ENCODE results near the gene SLC2A4RG.
"Not testable (repeated sequence)": the region's sequence is repeated elsewhere in the genome, so short reads cannot be mapped to it uniquely, and the experiment has no call there.

SLC2A4RG gene

DNA sequence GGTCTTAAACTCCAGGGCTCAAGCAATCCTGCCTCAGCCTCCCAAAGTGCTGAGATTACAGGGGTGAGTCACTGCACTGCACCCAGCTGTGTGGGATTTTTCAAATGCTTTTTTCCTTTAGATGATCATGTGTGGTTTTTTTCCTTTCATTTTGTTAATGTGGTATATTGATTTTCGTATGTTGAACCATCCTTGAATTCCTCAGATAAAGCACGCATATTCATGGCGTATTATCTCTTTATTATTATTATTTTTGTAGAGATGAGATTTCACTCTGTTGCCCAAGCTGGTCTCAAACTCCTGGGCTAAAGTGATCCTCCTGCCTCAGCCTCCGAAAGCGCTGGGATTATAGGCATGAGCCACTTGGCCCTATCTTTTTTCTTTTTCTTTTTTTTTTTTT is 24.7 kb upstream of the SLC2A4RG start:
- no peak for DNase-seq (ENCODE audit: low read depth)

DNA sequence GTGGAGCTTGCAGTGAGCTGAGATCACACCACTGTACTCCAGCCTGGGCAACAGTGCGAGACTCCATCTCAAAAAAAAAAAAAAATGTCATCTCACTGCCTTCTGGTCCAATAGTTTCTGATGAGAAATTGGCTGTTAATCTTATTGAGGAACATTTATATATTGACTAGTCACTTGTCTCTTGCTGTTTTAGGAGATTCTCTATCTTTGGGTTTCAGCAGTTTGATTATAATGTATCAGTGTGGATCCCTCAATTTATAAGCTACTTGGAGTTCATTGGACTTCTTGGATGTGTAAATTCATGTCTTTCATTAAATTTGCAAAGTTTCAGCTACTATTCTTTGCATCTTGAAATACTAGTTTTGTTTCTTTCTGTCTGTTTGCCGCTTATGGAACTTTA is 20.6 kb upstream of the SLC2A4RG start:
- no peak for DNase-seq (ENCODE audit: low read depth)

DNA sequence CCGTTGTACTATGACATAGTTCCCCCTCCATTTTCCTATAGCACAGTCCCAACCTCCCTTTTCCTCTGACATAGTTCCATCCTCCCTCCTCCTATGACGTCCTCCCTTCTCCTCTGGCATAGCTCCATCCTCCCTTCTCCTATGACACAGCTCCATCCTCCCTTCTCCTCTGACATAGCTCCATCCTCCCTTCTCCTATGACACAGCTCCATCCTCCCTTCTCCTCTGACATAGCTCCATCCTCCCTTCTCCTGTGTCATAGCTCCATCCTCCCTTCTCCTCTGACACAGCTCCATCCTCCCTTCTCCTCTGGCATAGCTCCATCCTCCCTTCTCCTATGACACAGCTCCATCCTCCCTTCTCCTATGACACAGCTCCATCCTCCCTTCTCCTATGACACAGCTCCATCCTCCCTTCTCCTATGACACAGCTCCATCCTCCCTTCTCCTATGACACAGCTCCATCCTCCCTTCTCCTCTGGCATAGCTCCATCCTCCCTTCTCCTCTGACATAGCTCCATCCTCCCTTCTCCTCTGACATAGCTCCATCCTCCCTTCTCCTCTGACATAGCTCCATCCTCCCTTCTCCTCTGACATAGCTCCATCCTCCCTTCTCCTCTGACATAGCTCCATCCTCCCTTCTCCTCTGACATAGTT is 16.5 kb upstream of the SLC2A4RG start:
- DNase-seq (ENCODE audit: low read depth) = not testable (repeated sequence)

GRCh38 chr20:63730189-63730733 is 9.3 kb upstream of the SLC2A4RG start:
- not testable (repeated sequence) for DNase-seq (ENCODE audit: low read depth)

GRCh38 chr20:63731410-63731809 is 8.2 kb upstream of the SLC2A4RG start:
- DNase-seq (ENCODE audit: low read depth) = no peak

DNA sequence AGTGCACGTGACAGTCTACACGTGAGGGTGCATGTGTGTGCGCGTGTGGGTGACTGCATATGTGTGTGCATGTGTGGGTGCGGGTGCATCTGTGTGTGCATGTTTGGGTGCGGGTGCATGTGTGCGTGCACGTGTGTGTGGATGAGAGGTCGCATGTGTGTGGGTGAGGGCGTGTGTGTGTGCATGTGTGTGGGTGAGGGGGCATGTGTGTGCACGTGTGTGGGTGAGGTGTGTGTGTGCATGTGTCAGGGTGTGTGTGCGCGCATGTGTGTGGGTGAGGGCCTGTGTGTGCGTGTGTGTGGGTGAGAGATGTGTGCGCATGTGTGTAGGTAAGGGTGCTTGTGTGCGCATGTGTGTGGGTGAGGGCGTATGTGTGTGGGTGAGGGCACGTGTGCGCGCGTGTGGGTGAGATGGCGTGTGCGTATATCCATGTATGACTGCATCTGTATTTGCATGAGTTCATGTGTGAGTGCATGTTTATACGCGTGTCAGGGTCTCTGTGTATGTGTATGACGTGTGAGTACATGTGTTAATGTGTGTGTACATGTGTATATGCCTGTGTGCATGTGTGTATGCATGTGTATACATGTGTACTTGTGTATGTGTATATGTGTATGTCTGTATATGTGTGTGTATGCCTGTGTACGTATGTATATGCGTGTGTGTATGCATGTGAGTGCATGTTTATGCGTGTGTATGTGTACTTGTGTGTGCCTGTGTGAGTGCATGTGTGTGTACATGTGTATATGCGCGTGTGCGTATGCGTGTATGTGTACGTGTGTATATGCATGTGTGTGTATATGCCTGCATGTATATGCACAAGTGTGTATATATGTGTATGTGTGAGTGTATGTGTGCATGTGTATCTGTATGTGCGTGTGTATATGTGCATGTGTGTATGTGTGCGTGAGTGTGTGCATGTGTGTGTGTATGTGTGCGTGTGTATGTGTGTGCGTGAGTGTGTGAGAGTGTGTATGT is 7.2 kb upstream of the SLC2A4RG start:
- no peak for DNase-seq (ENCODE audit: low read depth)

DNA sequence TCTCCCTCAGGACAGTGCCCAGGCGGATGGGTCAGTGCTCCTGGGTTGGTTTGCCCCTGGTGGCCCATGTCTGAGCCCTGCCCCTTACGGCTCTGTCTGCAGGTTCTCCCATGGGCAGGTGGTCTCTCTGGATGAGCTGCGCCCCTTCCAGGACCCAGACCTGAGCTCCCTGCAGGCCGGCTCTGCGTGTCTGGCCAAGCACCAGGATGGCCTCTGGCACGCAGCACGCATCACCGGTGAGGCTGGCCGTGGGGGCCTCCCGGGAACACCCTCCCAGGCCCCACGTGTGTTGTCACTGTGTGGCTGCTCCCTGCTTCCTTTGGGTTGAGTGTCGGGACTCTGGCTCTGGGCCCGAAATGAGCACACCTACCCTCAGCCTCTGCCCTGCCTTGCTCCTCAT is 6.5 kb upstream of the SLC2A4RG start:
- DNase-seq (ENCODE audit: low read depth) = no peak

DNA sequence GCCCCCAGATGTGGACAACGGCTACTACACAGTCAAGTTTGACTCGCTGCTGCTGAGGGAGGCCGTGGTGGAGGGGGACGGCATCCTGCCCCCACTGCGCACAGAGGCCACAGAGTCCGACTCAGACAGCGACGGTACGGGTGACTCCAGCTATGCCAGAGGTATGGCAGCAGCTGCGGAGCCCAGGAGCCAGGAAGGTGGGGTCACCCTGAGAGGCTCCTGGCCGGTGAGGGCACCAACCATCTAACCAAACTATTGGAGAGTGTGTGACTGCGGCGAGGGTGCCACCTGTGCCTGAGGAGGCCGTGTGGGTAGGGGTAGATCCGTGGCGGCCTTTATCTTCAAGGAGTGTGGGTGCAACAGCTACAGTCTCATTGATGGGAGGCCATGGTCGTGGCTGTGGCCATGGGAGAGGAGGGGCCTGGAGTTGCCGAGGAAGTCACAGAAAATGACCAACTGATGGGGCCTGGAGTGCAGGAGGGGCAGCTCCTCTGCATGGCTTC is 5.9 kb upstream of the SLC2A4RG start:
- no peak for DNase-seq (ENCODE audit: low read depth)

GRCh38 chr20:63734111-63734945 is 5.2 kb upstream of the SLC2A4RG start:
- DNase-seq (ENCODE audit: low read depth) = no peak

DNA sequence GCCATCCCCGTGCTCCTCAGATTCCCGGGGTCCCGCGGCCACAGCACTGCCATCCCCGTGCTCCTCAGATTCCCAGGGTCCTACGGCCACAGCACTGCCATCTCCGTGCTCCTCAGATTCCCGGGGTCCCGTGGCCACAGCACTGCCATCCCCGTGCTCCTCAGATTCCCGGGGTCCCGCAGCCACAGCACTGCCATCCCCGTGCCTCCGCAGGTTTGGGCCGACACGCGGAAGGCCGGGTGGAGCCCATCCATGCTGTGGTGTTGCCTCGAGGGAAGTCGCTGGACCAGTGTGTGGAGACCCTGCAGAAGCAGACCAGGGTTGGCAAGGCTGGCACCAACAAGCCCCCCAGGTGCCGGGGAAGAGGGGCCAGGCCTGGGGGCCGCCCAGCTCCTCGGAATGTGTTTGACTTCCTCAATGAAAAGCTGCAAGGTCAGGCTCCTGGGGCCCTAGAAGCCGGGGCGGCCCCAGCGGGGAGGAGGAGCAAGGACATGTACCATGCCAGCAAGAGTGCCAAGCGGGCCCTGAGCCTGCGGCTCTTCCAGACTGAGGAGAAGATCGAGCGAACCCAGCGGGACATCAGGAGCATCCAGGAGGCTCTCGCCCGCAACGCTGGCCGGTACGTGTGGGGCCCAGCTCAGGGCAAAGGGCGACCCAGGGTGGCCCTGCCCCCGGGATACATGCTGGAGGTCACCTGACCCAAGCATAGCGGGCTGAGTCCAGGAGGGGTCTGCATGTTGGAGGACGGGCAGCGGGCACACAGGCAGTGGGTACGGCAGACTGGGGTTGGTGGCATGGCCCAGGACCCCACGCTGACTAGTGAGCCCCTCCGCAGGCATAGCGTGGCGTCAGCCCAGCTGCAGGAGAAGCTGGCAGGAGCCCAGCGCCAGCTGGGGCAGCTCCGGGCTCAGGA is 4.4 kb upstream of the SLC2A4RG start:
- no peak for DNase-seq (ENCODE audit: low read depth)

GRCh38 chr20:63735859-63736718 is 3.5 kb upstream of the SLC2A4RG start, which contains the start of gene LIME1:
TSS of gene LIME1 (plus strand) at chr20:63736664. CDS start at chr20:63737550, 886 bp downstream.
- DNase-seq (ENCODE audit: low read depth) = no peak

DNA sequence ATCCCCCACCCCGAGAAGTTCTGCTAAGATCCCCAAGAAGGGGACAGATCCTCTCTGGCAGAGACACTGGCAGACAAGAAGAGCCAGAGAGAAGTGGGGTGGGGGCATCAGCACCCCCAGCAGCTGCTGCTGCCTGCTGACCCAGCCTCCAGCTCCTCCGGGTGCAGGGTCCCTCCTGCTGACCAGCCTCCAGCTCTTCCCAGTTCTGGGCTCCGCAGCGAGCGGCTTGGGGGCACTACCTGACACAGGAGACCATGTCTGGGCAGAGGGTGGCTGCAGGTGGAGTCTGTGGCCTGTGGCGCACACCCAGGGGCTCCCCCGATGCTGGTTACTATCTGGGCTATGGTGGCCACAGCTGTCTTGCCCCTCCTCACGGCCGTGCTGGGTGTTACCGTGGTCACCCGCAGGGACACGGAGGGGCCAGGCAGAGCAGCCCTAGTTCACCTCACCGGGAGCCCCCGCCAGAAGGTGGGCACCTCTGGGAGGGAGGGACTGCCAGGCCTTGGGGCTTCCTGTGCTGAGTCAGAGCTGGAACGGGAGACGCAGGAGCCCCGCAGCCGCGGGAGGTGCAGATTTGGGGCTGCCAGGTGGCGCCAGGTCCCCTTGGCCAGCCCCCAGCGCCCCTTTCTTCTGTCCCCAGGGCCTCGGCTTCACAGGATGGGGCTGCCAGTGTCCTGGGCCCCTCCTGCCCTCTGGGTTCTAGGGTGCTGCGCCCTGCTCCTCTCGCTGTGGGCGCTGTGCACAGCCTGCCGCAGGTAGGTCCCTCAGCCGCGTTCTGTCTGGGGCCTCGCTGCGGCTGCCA is 2.5 kb upstream of the SLC2A4RG start:
- no peak for DNase-seq (ENCODE audit: low read depth)

GRCh38 chr20:63737695-63737944 is 2.0 kb upstream of the SLC2A4RG start:
- no peak for DNase-seq (ENCODE audit: low read depth)

DNA sequence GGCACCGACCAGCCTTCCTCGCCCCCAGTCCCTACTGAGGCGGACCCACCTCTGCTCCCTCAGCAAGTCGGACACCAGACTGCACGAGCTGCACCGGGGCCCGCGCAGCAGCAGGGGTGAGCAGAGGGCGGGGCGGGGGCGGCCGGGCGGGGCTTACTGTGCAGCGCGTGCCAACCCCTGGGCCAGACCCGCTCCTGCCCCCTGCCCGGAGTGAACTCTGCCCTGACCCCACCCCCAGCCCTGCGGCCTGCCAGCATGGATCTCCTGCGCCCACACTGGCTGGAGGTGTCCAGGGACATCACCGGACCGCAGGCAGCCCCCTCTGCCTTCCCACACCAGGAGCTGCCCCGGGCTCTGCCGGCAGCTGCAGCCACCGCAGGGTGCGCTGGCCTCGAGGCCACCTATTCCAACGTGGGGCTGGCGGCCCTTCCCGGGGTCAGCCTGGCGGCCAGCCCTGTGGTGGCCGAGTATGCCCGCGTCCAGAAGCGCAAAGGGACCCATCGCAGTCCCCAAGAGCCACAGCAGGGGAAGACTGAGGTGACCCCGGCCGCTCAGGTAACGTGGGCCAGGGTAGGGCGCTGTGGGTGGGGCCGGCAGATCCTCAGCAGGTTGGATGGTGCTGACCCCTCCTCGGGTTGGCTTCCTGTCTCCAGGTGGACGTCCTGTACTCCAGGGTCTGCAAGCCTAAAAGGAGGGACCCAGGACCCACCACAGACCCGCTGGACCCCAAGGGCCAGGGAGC is 1.5 kb upstream of the SLC2A4RG start:
- DNase-seq (ENCODE audit: low read depth) = no peak

- no peak for DNase-seq (ENCODE audit: low read depth)
Observed at GRCh38 chr20:63738687-63739129, 868 bp upstream of the SLC2A4RG start.

- peak; percentile 52 for DNase-seq (ENCODE audit: low read depth)
Observed at GRCh38 chr20:63740070-63740626, 572 bp downstream of the SLC2A4RG start.

- peak; percentile 89 for DNase-seq (ENCODE audit: low read depth)
Observed at GRCh38 chr20:63740627-63741353, 1.2 kb downstream of the SLC2A4RG start.
